GM12878 (cell line): Measurements from ENCODE around the gene F7. TPM values are rescaled to one million over a fixed set of nuclear protein-coding genes. Genes with fewer than 3 reads are reported as not detected.

ENCODE experiments used
- ATAC-seq: fragments of 200-7000 bp; cut with Tn5 transposase; 3 replicates; pipeline ENCODE4 v1.9.1; 2020; ENCODE audit warnings: mild to moderate bottlenecking, moderate library complexity
- BruUV-seq: library from RNA; stranded (reverse); fragments of 400-500 nt; replicated peaks from 2 replicates; lab custom pipeline; 2021; lab: Mats Ljungman, UMichigan
- CTCF ChIA-PET: fragments of 300-600 bp; sonication (Branson Sonifier 250); formaldehyde crosslinking; extraction: SDS; loops from one replicate; lab custom pipeline; 2021; ENCODE audit warnings: inconsistent platforms; lab: Yijun Ruan, JAX
- POLR2A ChIA-PET: fragments of 350-600 bp; formaldehyde crosslinking; extraction: SDS; loops from one replicate; lab custom pipeline; 2021; ENCODE audit warnings: inconsistent platforms; lab: Charles Lee
- RAD21 ChIA-PET: fragments of 300-600 bp; sonication (Branson Sonifier 250); formaldehyde crosslinking; loops from one replicate; lab custom pipeline; 2023; ENCODE audit warnings: antibody characterized with exemption; ENCODE audit not compliant: unreplicated experiment; lab: Charles Lee
- SMC1A ChIA-PET: fragments of 300-600 bp; sonication (Branson Sonifier 250); formaldehyde crosslinking; loops from one replicate; lab custom pipeline; 2023; ENCODE audit not compliant: unreplicated experiment, uncharacterized antibody; lab: Charles Lee
- DNase-seq: peaks from one replicate; pipeline ENCODE4 v3.0.0-alpha.2; 2011; ENCODE audit warnings: low read depth, low spot score
- FAIRE-seq: peaks from 3 replicates; lab custom pipeline; 2011; peaks lifted over from hg19 to GRCh38; lab: Jason Lieb, UNC
- H2AFZ ChIP-seq: 2 replicates; pipeline ENCODE4 v1.6.0; 2011; ENCODE audit warnings: low read depth, low read length, control low read depth; ENCODE audit not compliant: control insufficient read depth
- H3K27ac ChIP-seq: 2 replicates; pipeline ENCODE4 v1.5.1; 2011; ENCODE audit warnings: control low read depth; ENCODE audit not compliant: control insufficient read depth, insufficient read depth
- H3K27me3 ChIP-seq, 2 experiments: replicated peaks in 1 of 2; 2 replicates each; pipeline versions ENCODE4 v1.6.0 to v1.6.1; 2011; ENCODE audit warnings: low read length in 1 of 2; ENCODE audit not compliant: control insufficient read depth in 2 of 2, insufficient read depth in 2 of 2
- H3K36me3 ChIP-seq, 2 experiments: 2 replicates each; pipeline ENCODE4 v1.5.1; 2011; ENCODE audit warnings: low read length in 1 of 2; ENCODE audit not compliant: control insufficient read depth in 2 of 2, insufficient read depth in 2 of 2
- H3K4me1 ChIP-seq: 2 replicates; pipeline ENCODE4 v1.6.1; 2011; ENCODE audit warnings: mild to moderate bottlenecking, low read length, moderate library complexity, mixed read lengths; ENCODE audit not compliant: control insufficient read depth, insufficient read depth
- H3K4me2 ChIP-seq: 2 replicates; pipeline ENCODE4 v1.6.0; 2011; ENCODE audit warnings: control low read depth; ENCODE audit not compliant: control insufficient read depth, insufficient read depth
- H3K4me3 ChIP-seq: fragments of 200-600 bp; sonication (generic); 2 replicates; pipeline ENCODE4 v1.5.1; 2016
- H3K79me2 ChIP-seq: 2 replicates; pipeline ENCODE4 v1.6.0; 2011; ENCODE audit warnings: low read length; ENCODE audit not compliant: control insufficient read depth, insufficient read depth
- H3K9ac ChIP-seq: 2 replicates; pipeline ENCODE4 v1.8.0; 2011; ENCODE audit warnings: low read length, control low read depth, mixed read lengths; ENCODE audit not compliant: control insufficient read depth, insufficient read depth
- H3K9me3 ChIP-seq: replicated peaks from 3 replicates; pipeline ENCODE4 v1.5.1; 2011; ENCODE audit warnings: mild to moderate bottlenecking, low read length; ENCODE audit not compliant: control insufficient read depth, insufficient read depth
- H4K20me1 ChIP-seq: 2 replicates; pipeline ENCODE4 v1.6.0; 2011; ENCODE audit not compliant: control insufficient read depth, insufficient read depth
- LARP7 ChIP-seq: fragments of 450-650 bp; IDR thresholded peaks from 2 replicates; pipeline ENCODE4 v1.6.1; 2017; ENCODE audit warnings: mild to moderate bottlenecking
- PAX5 ChIP-seq: IDR thresholded peaks from 2 replicates; pipeline ENCODE4 v1.6.1; 2011; ENCODE audit warnings: low read depth, low read length, borderline replicate concordance
- RB1 ChIP-seq: fragments of 450-650 bp; formaldehyde crosslinking; IDR thresholded peaks from 2 replicates; pipeline ENCODE4 v1.6.1; 2017; ENCODE audit warnings: mild to moderate bottlenecking, borderline replicate concordance
- SMAD1 ChIP-seq: fragments of 450-650 bp; IDR thresholded peaks from 2 replicates; pipeline ENCODE4 v1.6.1; 2018; ENCODE audit warnings: mild to moderate bottlenecking, low read depth; ENCODE audit not compliant: partially characterized antibody
- YY1 ChIP-seq: IDR thresholded peaks from 2 replicates; pipeline ENCODE4 v1.6.1; 2011; ENCODE audit warnings: low read depth, mild to moderate bottlenecking, low read length
- WGBS: methylation state at CpG from one replicate; pipeline ENCODE4 v1.1.6; 2016; ENCODE audit warnings: low lambda C conversion rate; ENCODE audit not compliant: insufficient replicate concordance, insufficient coverage; ENCODE audit errors: missing lambda C conversion rate; 5-methylcytosine and 5-hydroxymethylcytosine counted together
- in situ Hi-C: fragments of 300-500 bp; cut with MboI; formaldehyde crosslinking; loops from 9 replicates; pipeline ENCODE4 v1.14.3; 2018; ENCODE audit warnings: mixed read lengths
- intact Hi-C: fragments of 100-400 bp; cut with micrococcal nuclease; formaldehyde crosslinking; loops from one replicate; pipeline ENCODE4 v1.14.2; 2022; ENCODE audit not compliant: unreplicated experiment
- polyA plus RNA-seq, 11 experiments: library from polyadenylated mRNA; depleted of rRNA in 4 of 11; unstranded in 6 of 11; stranded (reverse) in 5 of 11; fragments of >200 nt; fragmentation: Nextera tagmentation in 4 of 11; fragmentation: Illumina TruSeq in 1 of 11; extraction: Ambion mirVana in 4 of 11; extraction: Trizol in 1 of 11; gene quantifications; 1 replicate in 1 of 11; 2 replicates in 10 of 11; pipeline versions ENCODE4 v1.2.1 to v1.2.3, GENCODE V29; 2011 to 2016; ENCODE audit warnings: inconsistent platforms in 2 of 11, missing spikeins in 2 of 11, low read depth in 1 of 11
- total RNA-seq, 4 experiments: library from RNA; depleted of rRNA in 3 of 4; stranded (reverse); fragments of >200 nt in 3 of 4; fragmentation: Illumina TruSeq in 1 of 4; extraction: Trizol in 1 of 4; gene quantifications; 2 replicates each; pipeline versions ENCODE4 v1.2.1 to v1.2.3, GENCODE V29; 2013 to 2021
- TF ChIP-seq, protein P1 (sequence below): IDR thresholded peaks from 2 replicates; pipeline ENCODE4 v1.6.1; 2012; ENCODE audit warnings: improper control_type of control experiment, low read depth, low read length; ENCODE audit not compliant: insufficient replicate concordance
- TF ChIP-seq, protein P2 (sequence below): fragments of 450-650 bp; formaldehyde crosslinking; IDR thresholded peaks from 2 replicates; pipeline ENCODE4 v1.5.0; 2022; ENCODE audit warnings: mild to moderate bottlenecking, missing genetic modification characterization
- TF ChIP-seq, protein P3 (sequence below): fragments of 450-650 bp; IDR thresholded peaks from 2 replicates; pipeline ENCODE4 v1.6.1; 2016; ENCODE audit warnings: mild to moderate bottlenecking
- TF ChIP-seq, protein P4 (sequence below): fragments of 450-650 bp; conservative IDR thresholded peaks from 2 replicates; pipeline ENCODE4 v1.6.1; 2017; ENCODE audit warnings: mild to moderate bottlenecking, moderate library complexity

Gene F7
- total and polyA plus RNA-seq, 10 of the 15 experiments (the other 5 are each of a cell fraction or from before 2014, with no cell fraction given), result not detected

DNA sequence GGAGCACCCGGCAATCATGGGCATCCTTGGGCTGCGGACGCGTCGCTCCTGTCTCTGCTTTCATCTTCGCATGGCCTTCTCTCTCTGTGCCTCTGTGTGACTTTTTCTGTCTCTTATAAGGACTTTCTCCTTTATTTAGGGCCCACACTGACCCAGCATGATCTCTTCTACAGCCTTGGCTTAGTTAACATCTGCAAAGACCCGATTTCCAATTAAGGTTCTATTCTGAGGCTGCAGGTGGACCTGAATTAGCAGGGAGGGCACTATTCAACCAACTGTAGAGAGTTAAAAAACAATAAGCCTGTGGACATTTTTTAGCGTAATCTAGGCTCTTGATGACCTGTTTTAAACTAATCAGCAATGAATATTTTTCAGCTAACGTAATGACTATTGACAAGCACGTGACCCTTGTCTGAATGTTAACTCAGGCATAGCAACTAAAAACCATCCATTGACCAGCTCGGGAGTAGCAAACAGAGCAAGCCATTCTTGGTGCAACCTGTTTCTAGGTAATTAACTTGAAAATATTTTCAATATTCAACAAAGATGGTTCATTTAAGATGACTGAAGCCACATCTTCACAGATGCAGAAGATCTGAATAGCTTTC is 32.2 kb downstream of the F7 start:
- POLR2A ChIA-PET, result no interaction called here
- H3K79me2 ChIP-seq, result no peaks in the 10 kb centered on the region
- H3K4me3 ChIP-seq, result no peak overlapping the region
- no peaks in the 10 kb centered on the region; a peak in 1 of 4 replicates for H3K27me3 ChIP-seq
- in situ Hi-C loops (no loop called here), intact Hi-C loops (no loop called here)
- H3K4me2 ChIP-seq, result no peak overlapping the region
- peaks cover 2% of the 10 kb centered on the region; the same call in 1 of the 3 replicates for H3K9me3 ChIP-seq
- SMC1A ChIA-PET, result no interaction called here
- CTCF ChIA-PET, result interaction anchor here (0.6 kb wide), 1 partner anchor 257 kb away, joined by 3 read pairs; no protein-coding TSS in a partner anchor
- 55% methylated on average over 11 of the region's 11 CpGs for WGBS
- no peak for DNase-seq
- no peaks in the 10 kb centered on the region for H4K20me1 ChIP-seq
- no TSS peak for BruUV-seq
- no peaks in the 10 kb centered on the region for H3K4me1 ChIP-seq
- FAIRE-seq, result no peak
- no peak for ATAC-seq
- no peaks in the 10 kb centered on the region for H3K36me3 ChIP-seq
- H3K27ac ChIP-seq, result no peak overlapping the region
- RAD21 ChIA-PET, result no interaction called here
- H3K9ac ChIP-seq, result no peak overlapping the region
- H2AFZ ChIP-seq, result no peak overlapping the region
- TF ChIP-seq, protein P1, sequence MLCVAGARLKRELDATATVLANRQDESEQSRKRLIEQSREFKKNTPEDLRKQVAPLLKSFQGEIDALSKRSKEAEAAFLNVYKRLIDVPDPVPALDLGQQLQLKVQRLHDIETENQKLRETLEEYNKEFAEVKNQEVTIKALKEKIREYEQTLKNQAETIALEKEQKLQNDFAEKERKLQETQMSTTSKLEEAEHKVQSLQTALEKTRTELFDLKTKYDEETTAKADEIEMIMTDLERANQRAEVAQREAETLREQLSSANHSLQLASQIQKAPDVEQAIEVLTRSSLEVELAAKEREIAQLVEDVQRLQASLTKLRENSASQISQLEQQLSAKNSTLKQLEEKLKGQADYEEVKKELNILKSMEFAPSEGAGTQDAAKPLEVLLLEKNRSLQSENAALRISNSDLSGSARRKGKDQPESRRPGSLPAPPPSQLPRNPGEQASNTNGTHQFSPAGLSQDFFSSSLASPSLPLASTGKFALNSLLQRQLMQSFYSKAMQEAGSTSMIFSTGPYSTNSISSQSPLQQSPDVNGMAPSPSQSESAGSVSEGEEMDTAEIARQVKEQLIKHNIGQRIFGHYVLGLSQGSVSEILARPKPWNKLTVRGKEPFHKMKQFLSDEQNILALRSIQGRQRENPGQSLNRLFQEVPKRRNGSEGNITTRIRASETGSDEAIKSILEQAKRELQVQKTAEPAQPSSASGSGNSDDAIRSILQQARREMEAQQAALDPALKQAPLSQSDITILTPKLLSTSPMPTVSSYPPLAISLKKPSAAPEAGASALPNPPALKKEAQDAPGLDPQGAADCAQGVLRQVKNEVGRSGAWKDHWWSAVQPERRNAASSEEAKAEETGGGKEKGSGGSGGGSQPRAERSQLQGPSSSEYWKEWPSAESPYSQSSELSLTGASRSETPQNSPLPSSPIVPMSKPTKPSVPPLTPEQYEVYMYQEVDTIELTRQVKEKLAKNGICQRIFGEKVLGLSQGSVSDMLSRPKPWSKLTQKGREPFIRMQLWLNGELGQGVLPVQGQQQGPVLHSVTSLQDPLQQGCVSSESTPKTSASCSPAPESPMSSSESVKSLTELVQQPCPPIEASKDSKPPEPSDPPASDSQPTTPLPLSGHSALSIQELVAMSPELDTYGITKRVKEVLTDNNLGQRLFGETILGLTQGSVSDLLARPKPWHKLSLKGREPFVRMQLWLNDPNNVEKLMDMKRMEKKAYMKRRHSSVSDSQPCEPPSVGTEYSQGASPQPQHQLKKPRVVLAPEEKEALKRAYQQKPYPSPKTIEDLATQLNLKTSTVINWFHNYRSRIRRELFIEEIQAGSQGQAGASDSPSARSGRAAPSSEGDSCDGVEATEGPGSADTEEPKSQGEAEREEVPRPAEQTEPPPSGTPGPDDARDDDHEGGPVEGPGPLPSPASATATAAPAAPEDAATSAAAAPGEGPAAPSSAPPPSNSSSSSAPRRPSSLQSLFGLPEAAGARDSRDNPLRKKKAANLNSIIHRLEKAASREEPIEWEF, result no peak
- no peak for TF ChIP-seq RB1
- TF ChIP-seq LARP7, result no peak
- TF ChIP-seq, protein P2, sequence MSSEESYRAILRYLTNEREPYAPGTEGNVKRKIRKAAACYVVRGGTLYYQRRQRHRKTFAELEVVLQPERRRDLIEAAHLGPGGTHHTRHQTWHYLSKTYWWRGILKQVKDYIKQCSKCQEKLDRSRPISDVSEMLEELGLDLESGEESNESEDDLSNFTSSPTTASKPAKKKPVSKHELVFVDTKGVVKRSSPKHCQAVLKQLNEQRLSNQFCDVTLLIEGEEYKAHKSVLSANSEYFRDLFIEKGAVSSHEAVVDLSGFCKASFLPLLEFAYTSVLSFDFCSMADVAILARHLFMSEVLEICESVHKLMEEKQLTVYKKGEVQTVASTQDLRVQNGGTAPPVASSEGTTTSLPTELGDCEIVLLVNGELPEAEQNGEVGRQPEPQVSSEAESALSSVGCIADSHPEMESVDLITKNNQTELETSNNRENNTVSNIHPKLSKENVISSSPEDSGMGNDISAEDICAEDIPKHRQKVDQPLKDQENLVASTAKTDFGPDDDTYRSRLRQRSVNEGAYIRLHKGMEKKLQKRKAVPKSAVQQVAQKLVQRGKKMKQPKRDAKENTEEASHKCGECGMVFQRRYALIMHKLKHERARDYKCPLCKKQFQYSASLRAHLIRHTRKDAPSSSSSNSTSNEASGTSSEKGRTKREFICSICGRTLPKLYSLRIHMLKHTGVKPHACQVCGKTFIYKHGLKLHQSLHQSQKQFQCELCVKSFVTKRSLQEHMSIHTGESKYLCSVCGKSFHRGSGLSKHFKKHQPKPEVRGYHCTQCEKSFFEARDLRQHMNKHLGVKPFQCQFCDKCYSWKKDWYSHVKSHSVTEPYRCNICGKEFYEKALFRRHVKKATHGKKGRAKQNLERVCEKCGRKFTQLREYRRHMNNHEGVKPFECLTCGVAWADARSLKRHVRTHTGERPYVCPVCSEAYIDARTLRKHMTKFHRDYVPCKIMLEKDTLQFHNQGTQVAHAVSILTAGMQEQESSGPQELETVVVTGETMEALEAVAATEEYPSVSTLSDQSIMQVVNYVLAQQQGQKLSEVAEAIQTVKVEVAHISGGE (CRISPR knock-in tag), result no peak
- no peak for TF ChIP-seq PAX5
- TF ChIP-seq YY1, result no peak
- no peak for TF ChIP-seq SMAD1
- TF ChIP-seq, protein P3, sequence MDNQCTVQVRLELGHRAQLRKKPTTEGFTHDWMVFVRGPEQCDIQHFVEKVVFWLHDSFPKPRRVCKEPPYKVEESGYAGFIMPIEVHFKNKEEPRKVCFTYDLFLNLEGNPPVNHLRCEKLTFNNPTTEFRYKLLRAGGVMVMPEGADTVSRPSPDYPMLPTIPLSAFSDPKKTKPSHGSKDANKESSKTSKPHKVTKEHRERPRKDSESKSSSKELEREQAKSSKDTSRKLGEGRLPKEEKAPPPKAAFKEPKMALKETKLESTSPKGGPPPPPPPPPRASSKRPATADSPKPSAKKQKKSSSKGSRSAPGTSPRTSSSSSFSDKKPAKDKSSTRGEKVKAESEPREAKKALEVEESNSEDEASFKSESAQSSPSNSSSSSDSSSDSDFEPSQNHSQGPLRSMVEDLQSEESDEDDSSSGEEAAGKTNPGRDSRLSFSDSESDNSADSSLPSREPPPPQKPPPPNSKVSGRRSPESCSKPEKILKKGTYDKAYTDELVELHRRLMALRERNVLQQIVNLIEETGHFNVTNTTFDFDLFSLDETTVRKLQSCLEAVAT, result no peak
- TF ChIP-seq, protein P4, sequence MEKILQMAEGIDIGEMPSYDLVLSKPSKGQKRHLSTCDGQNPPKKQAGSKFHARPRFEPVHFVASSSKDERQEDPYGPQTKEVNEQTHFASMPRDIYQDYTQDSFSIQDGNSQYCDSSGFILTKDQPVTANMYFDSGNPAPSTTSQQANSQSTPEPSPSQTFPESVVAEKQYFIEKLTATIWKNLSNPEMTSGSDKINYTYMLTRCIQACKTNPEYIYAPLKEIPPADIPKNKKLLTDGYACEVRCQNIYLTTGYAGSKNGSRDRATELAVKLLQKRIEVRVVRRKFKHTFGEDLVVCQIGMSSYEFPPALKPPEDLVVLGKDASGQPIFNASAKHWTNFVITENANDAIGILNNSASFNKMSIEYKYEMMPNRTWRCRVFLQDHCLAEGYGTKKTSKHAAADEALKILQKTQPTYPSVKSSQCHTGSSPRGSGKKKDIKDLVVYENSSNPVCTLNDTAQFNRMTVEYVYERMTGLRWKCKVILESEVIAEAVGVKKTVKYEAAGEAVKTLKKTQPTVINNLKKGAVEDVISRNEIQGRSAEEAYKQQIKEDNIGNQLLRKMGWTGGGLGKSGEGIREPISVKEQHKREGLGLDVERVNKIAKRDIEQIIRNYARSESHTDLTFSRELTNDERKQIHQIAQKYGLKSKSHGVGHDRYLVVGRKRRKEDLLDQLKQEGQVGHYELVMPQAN, result no peak
